ENCODE measurements around the gene E2F3. TPM values are rescaled to one million over a fixed set of nuclear protein-coding genes. Genes with fewer than 3 reads are reported as not detected.

The E2F3 gene
- total RNA-seq, 6 experiments from 2014 or later: 16.3 to 18.5 (median 17.3) TPM

DNA sequence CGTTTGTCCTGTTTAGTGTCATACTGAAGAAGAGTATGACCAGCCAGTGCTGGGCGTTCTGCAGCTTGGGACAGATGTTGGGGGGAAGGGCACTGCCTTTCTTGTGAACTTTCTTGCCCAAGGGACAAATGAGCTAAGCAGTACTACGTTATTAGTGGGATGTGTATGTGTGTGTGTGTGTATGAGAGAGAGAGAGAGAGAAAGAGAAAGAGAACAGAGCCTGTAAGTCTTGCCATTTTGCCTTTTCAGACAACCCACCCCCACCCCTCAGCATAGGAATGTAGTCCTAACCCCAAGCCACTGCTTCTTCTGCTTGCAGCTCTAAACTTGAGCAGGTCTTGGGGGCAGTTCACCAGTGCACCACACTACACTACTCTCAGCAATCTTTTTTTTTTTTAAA, 45.5 kb downstream of the E2F3 start:
- no peaks in the 10 kb centered on the region; the same call in 1 of the 2 replicates for H3K27me3 Mint-ChIP-seq (ENCODE audit: insufficient read depth)
- H3K36me3 Mint-ChIP-seq (ENCODE audit: low read depth): peaks cover 43% of the 10 kb centered on the region
- H3K4me1 Mint-ChIP-seq (ENCODE audit: low read depth): peaks cover 28% of the 10 kb centered on the region
- DNase-seq: no peak
- no peaks in the 10 kb centered on the region; the same call in 1 of the 2 replicates for H3K9me3 Mint-ChIP-seq
- peak overlapping the region; percentile 17 for H3K27ac Mint-ChIP-seq
- TF ChIP-seq, protein P1, sequence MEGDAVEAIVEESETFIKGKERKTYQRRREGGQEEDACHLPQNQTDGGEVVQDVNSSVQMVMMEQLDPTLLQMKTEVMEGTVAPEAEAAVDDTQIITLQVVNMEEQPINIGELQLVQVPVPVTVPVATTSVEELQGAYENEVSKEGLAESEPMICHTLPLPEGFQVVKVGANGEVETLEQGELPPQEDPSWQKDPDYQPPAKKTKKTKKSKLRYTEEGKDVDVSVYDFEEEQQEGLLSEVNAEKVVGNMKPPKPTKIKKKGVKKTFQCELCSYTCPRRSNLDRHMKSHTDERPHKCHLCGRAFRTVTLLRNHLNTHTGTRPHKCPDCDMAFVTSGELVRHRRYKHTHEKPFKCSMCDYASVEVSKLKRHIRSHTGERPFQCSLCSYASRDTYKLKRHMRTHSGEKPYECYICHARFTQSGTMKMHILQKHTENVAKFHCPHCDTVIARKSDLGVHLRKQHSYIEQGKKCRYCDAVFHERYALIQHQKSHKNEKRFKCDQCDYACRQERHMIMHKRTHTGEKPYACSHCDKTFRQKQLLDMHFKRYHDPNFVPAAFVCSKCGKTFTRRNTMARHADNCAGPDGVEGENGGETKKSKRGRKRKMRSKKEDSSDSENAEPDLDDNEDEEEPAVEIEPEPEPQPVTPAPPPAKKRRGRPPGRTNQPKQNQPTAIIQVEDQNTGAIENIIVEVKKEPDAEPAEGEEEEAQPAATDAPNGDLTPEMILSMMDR (IDR thresholded peaks at IDR 0.05): no peak
- H3K4me3 Mint-ChIP-seq: no peak overlapping the region

DNA sequence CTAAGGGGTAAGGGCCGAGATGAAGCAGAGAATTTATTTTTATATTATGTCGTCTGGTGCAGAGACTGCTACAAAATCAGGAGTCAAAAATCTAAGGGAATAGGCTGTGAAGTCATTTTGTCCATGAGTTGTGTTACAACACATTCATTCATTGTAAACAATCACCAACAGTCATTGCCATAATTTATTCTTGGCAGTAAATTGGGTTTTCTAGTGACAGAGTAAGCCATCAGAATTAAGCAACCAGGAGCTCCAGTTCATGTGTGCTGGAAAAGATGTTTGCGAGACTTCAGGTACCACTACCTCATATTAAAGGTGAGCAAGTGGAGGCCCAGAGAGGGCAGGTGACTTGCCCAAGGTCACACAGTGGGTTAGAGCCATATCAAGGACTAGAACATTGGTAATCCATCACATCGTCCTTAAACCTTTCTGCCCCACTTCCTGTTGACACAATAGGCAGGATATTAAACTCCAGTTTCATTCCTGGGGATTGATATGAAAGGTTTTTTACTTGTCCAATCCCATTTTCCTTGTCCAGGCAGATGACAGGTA, 46.0 kb downstream of the E2F3 start:
- H3K9me3 Mint-ChIP-seq: no peaks in the 10 kb centered on the region; the same call in 1 of the 2 replicates
- H3K4me1 Mint-ChIP-seq (ENCODE audit: low read depth): peaks cover 28% of the 10 kb centered on the region
- H3K4me3 Mint-ChIP-seq: no peak overlapping the region
- peaks cover 44% of the 10 kb centered on the region for H3K36me3 Mint-ChIP-seq (ENCODE audit: low read depth)
- peak overlapping the region; percentile 17 for H3K27ac Mint-ChIP-seq
- TF ChIP-seq, protein P1 (IDR thresholded peaks at IDR 0.05): no peak
- H3K27me3 Mint-ChIP-seq (ENCODE audit: insufficient read depth): no peaks in the 10 kb centered on the region; the same call in 1 of the 2 replicates
- DNase-seq: no peak

DNA sequence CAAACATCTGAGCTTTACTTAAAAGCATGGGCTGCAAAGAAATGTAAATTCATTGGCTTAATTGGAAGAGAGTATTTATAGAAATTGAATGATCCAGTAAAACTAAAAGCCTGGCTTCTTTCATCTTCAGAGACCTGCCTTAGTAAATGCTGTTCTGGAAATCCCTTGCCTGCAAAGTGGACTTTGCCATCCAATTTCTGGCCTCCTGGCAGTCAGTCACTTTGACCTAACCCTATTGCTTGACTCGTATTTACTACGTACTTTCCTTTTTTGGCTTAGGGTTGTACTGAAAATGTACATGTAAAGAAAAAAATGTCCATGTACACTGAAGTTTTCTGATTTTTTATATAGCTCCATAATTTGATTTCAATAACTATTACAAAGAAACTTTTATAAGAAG, 47.1 kb downstream of the E2F3 start:
- TF ChIP-seq, protein P1 (IDR thresholded peaks at IDR 0.05): no peak
- peaks cover 51% of the 10 kb centered on the region for H3K36me3 Mint-ChIP-seq (ENCODE audit: low read depth)
- no peaks in the 10 kb centered on the region; the same call in 1 of the 2 replicates for H3K9me3 Mint-ChIP-seq
- H3K4me3 Mint-ChIP-seq: no peak overlapping the region
- no peak overlapping the region for H3K27ac Mint-ChIP-seq
- peaks cover 30% of the 10 kb centered on the region for H3K4me1 Mint-ChIP-seq (ENCODE audit: low read depth)
- no peak for DNase-seq
- no peaks in the 10 kb centered on the region; the same call in 1 of the 2 replicates for H3K27me3 Mint-ChIP-seq (ENCODE audit: insufficient read depth)

DNA sequence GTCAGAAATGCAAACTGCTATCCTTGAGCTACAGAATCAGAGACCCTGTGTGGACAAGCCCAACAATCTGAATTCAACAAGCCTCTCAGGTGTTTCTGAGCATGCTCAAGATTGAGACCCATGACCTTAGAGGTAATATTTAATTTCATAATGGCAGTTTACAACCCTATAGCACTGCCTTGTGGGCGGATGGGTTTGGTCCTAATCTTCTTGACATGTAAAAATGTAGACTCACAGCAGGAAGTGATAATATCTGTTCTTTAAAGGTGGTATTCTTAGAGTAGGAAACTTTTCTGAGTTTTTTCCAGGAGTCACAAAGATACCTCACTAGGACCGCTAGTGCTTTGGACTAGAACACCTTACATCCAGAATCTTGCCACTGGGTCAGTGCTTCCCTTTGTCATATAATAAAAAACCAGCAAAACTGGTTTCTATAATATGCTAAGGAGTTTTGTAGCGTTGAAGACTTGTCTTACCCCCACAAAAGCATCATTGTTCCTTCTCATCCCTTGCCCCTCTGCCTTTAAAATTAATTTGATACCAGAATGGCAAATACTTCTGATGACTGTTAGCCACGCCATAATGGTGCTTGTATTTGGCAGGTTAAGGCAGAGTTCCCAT, 52.6 kb downstream of the E2F3 start:
- H3K27ac Mint-ChIP-seq: no peak overlapping the region
- H3K4me1 Mint-ChIP-seq (ENCODE audit: low read depth): peaks cover 22% of the 10 kb centered on the region
- TF ChIP-seq, protein P1 (IDR thresholded peaks at IDR 0.05): no peak
- peaks cover 1% of the 10 kb centered on the region for H3K27me3 Mint-ChIP-seq (ENCODE audit: insufficient read depth)
- peaks cover 56% of the 10 kb centered on the region for H3K36me3 Mint-ChIP-seq (ENCODE audit: low read depth)
- no peaks in the 10 kb centered on the region; the same call in 1 of the 2 replicates for H3K9me3 Mint-ChIP-seq
- no peak overlapping the region for H3K4me3 Mint-ChIP-seq
- no peak for DNase-seq

DNA sequence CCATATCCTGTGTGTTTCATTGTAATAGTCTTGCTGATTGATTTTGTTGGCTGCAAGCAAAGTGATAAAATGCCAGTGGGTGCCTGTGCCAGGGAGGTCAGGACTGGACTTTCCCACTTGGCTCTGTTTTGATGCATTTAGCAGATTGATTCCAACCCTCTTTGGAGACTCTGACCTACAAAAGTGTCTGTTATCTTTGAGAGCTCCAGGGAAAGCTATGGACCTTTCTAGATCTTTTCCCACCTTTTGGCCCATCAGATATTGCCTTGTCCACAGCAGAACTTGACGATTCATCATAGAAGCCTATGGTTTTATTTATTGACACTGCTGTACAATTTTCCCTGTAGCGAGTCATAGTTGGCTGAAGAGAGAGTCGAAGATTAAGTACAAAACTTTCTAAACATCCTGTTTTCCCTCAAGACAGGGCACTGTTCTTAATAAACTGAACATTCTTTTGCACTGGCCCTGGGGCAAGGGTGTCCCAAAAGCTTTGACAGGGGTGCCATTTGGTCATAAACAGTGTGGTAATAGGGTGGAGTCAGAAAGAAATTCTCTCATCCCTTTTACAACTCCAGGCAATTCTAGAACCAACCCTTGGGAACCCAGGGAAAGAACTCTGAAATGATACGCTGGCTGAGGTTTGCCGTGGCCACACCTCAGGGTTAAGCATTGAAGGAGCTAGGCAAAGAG, 53.7 kb downstream of the E2F3 start:
- H3K4me3 Mint-ChIP-seq: 0 out of 2 replicates have a peak overlapping the region, but pooled peaks have one; percentile 2
- H3K27ac Mint-ChIP-seq: peak overlapping the region; percentile 69
- peaks cover 22% of the 10 kb centered on the region for H3K4me1 Mint-ChIP-seq (ENCODE audit: low read depth)
- H3K9me3 Mint-ChIP-seq: no peaks in the 10 kb centered on the region; the same call in 1 of the 2 replicates
- peaks cover 1% of the 10 kb centered on the region for H3K27me3 Mint-ChIP-seq (ENCODE audit: insufficient read depth)
- peaks cover 46% of the 10 kb centered on the region for H3K36me3 Mint-ChIP-seq (ENCODE audit: low read depth)
- peak; percentile 36 for DNase-seq
- TF ChIP-seq, protein P1 (IDR thresholded peaks at IDR 0.05): no peak
